ENCODE data around the gene PARN.
A peak's percentile ranks its signal among the peaks of the same experiment; 100 is the strongest.
"Not testable (repeated sequence)": the region's sequence is repeated elsewhere in the genome, so short reads cannot be mapped to it uniquely, and the experiment has no call there.

Gene PARN

DNA sequence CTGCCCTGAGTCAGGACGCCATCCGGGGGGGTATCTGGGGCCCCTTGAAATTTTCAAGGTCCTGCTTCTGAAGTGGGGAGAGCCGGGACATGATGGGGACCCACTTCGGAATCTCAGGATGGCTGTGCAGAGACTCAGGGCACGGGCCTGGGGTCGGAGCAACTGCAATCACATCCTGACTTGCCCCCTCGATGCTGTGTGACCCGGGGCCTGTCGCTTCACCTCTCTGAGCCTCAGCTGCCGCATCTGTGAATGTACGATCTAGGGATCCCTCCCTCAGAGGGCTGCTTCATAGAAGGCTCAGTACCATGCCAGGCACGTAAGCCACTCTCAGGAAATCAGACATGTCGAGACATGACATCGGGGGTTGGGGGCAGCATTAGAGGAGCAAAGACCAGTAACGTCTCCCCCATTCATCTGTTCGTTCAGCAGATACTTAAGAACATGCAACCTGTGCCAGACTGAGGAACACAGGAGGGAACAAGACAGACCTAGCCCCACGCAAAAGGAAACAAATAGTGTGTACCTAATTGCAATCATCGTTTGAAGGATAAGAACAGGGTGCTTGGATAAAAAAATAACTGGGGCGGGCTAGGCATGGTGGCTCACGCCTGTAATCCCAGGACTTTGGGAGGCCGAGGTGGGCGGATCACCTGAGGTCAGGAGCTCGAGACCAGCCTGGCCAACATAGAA, 229.6 kb downstream of the PARN start:
- TF ChIP-seq, protein P1, sequence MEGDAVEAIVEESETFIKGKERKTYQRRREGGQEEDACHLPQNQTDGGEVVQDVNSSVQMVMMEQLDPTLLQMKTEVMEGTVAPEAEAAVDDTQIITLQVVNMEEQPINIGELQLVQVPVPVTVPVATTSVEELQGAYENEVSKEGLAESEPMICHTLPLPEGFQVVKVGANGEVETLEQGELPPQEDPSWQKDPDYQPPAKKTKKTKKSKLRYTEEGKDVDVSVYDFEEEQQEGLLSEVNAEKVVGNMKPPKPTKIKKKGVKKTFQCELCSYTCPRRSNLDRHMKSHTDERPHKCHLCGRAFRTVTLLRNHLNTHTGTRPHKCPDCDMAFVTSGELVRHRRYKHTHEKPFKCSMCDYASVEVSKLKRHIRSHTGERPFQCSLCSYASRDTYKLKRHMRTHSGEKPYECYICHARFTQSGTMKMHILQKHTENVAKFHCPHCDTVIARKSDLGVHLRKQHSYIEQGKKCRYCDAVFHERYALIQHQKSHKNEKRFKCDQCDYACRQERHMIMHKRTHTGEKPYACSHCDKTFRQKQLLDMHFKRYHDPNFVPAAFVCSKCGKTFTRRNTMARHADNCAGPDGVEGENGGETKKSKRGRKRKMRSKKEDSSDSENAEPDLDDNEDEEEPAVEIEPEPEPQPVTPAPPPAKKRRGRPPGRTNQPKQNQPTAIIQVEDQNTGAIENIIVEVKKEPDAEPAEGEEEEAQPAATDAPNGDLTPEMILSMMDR (conservative IDR thresholded peaks at IDR 0.05; ENCODE audit: control insufficient read depth, insufficient read depth, low read depth, low read length) = no peak
- H3K4me3 ChIP-seq (ENCODE audit: control insufficient read depth, low read depth, low read length) = no peak overlapping the region
- no peak for DNase-seq (ENCODE audit: low read depth)

DNA sequence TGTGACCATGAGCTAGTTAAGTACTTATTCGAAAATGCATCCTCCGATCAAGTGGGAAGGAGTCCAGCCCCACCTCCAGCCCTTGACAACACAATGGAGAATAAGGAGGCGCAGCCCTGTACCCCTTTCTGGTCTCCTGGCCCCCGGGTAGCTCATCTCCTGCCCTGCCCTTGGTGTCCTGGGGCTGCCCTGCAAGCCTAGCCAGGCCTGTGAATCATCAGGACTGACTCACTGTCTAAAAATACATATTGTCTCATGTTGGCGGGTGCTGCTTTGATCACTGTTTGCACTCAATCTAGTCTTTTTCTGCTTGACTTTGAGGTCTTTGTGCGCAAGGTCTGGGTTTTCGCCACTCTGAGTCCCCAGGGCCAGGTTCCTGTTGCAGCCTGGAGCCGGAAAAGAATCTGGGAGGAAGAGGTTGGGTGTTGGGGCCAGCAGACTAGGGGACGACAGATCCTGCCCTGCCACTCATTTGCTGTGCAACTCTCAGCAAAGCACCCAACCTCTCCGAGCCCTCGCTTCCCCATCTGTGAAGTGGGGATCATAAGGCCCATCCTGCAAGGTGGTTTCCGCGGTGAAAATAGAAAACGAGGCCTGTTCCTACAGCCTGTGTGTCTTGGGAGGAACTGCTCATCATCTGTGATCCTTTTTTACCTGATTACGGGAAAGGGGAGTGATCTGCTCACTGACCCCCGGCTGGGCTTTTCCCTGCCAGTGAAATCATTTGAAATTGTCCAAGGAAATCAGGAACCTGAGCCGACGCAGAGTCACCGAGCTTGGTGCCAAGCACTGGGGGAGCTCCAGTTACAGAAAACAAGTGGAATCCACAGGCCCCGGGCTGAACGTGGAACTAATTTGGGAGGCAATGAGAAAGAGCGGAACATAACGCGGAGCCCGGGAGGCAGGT, 230.4 kb downstream of the PARN start:
- H3K4me3 ChIP-seq (ENCODE audit: control insufficient read depth, low read depth, low read length) = no peak overlapping the region
- DNase-seq (ENCODE audit: low read depth) = peak; percentile 83
- TF ChIP-seq, protein P1 (conservative IDR thresholded peaks at IDR 0.05; ENCODE audit: control insufficient read depth, insufficient read depth, low read depth, low read length) = no peak

DNA sequence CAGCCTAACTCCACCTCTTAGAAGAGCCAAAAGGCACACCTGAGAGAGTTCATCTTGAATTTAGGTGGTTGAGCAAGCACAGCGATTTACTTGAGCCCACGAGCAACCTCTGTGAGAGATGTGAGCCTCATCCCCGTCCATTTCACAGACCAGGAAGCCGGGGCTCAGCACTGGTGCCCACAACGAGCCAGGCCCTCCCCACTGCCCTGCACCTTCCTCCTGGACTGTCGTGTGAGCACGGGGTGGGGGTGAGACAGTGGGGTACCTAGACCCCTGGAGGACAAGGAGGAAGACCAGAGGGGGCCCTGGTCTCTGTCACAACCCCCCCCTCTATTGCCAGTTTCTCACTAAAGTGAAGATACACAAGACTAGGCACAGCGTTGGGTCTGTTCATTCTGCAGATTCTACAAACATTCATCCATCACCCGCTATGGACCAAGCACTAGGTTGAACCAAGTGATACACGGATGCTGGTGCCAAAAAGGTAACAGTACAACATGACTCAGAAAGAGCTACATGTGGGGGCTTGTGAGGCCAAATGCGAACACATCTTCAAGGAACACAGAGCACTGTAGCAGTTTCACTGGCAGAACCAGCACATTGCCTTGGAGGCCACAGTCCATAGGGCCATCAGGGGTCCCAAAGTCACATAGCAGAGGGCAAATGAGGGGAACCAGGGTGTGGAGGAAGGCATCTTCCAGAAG, 231.9 kb downstream of the PARN start:
- TF ChIP-seq, protein P1 (conservative IDR thresholded peaks at IDR 0.05; ENCODE audit: control insufficient read depth, insufficient read depth, low read depth, low read length) = no peak
- DNase-seq (ENCODE audit: low read depth) = peak; percentile 40

DNA sequence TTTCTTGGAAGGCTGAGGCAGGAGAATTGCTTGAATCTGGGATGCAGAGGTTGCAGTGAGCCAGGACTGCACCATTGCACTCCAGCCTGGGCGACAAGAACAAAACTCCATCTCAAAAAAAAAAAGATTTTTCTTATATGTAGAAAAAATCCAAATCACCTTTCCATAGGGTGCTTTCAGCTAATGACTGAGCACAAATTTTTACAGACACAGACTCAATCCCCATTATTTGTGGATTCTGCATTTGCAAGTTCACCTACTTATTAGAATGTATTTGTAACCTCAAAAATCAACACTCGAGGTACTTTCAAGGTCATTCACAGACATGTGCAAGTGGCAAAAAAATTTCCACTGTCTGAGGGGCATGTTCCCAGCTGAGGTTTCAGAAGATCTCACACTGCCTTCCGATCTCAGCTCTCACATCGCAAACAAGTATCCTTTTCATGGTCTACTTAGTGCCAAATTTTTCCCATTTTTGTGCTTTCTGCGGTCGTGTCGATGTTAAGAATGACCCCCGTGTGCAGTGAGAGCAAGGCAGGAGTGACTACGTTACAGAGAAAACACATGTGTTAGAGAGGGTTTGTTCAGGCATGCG, 234.3 kb downstream of the PARN start:
- H3K4me3 ChIP-seq (ENCODE audit: control insufficient read depth, low read depth, low read length); DNase-seq (ENCODE audit: low read depth): not testable (repeated sequence)

More for the DNA sequence above, 231.9 kb downstream of the PARN start:
- no peak overlapping the region for H3K4me3 ChIP-seq (ENCODE audit: control insufficient read depth, low read depth, low read length)

DNA sequence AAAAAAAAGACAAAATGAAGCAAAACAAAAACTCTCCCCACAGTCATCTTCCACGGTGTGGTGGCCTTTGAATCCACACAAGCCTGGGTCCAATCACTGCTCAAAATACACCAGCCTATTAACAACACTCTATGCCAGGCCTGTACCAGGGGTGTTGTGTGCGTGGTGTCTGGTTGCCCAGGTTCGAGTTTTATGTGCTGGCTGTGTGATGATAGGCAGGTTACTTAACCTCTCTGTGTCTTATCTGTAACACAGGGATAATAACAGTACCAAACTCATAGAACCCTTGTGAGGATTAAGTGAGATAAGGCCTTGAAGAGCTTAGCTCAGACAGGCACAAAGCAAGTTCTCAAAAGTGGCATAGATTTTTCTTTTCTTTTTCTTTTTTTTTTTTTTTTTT, 235.2 kb downstream of the PARN start:
- H3K4me3 ChIP-seq (ENCODE audit: control insufficient read depth, low read depth, low read length) = no peak overlapping the region
- no peak for DNase-seq (ENCODE audit: low read depth)
- TF ChIP-seq, protein P1 (conservative IDR thresholded peaks at IDR 0.05; ENCODE audit: control insufficient read depth, insufficient read depth, low read depth, low read length) = no peak

DNA sequence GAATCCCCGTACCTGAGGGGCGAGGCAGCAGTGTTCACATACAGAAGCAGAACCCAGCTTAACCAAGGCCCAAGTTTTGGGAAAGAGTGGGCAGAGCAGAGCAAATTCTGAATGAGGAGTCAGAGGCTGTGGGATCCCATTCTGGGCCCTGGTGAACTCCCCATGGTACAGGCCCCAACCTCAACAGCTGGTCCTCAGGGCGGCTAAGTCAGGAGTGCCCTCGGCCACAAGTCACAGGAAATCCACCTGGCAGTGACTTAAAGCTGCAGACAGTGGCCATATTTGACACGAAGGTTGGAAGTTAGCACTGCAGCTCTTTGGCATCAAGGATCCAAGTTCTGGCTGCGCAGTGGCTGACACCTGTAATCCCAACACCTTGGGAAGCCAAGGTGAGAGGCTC, 237.1 kb downstream of the PARN start:
- no peak overlapping the region for H3K4me3 ChIP-seq (ENCODE audit: control insufficient read depth, low read depth, low read length)
- TF ChIP-seq, protein P1 (conservative IDR thresholded peaks at IDR 0.05; ENCODE audit: control insufficient read depth, insufficient read depth, low read depth, low read length) = no peak
- no peak for DNase-seq (ENCODE audit: low read depth)

Data from fibroblast of mammary gland (primary cell).